CD4-positive, alpha-beta T cell treated with Interferon alpha-2 for 1 hour (primary cell): ENCODE results near the gene TVP23A.
"Not testable (repeated sequence)": the region's sequence is repeated elsewhere in the genome, so short reads cannot be mapped to it uniquely, and the experiment has no call there.

Experiments
- DNase-seq, 2 donors: peaks; one replicate each; pipeline ENCODE4 v3.0.0-alpha.2; 2020 to 2022

Gene TVP23A

GRCh38 chr16:10835281-10835931 lies 16.8 kb upstream of the TVP23A start:
- DNase-seq: no peak

GRCh38 chr16:10834766-10835165 lies 16.2 kb upstream of the TVP23A start:
- no peak for DNase-seq

- DNase-seq: no peak
Observed at GRCh38 chr16:10834130-10834529, 15.5 kb upstream of the TVP23A start.

GRCh38 chr16:10833271-10833670 lies 14.7 kb upstream of the TVP23A start:
- DNase-seq: no peak

- no peak for DNase-seq
Observed at GRCh38 chr16:10831894-10832886, 13.6 kb upstream of the TVP23A start.

DNA sequence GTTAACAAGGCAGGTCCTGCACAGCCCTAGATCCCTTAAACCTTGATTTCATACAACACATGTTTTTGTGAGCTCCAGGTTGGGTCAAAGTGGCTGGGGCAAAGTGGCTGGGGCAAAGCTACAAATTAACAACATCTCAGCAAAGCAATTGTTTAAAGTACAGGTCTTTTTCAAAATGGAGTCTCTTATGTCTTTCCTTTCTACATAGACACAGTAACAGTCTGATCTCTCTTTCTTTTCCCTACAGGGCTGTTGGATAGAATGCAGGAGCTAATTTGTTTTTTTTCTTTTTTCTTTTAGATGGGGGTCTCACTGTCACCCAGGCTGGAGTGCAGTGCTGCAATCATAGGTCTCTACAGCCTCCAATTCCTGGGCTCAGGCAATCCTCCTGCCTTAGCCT lies 11.6 kb upstream of the TVP23A start:
- not testable (repeated sequence) for DNase-seq

- DNase-seq: not testable (repeated sequence)
Observed at GRCh38 chr16:10829390-10830098, 10.9 kb upstream of the TVP23A start.

DNA sequence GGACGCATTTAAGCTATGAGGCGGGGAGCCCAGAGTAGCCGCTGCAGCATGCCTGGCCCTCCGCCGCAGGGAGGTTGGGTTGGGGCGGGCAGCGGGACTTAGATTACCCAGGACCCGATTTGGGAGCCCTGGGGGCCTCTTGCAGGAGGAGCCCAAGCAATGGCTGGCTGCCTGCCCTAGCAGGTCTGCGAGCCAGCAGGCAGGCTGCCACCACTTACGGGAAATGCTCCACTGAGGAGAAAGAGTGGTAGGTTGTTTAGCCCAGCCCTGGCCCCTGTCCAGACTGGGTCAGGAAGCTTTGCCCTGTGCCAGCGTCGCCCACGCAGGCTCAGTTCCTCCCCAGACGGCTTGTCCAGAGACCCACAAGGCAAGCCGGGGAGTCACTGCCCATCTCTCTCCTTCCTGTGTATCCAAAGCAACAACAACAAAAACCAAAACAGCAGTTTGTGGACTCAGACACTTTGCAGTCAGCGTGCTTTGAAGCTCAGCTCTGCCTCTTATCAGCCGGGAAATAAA lies 10.3 kb upstream of the TVP23A start:
- peak; percentile 20 to 70 for DNase-seq

DNA sequence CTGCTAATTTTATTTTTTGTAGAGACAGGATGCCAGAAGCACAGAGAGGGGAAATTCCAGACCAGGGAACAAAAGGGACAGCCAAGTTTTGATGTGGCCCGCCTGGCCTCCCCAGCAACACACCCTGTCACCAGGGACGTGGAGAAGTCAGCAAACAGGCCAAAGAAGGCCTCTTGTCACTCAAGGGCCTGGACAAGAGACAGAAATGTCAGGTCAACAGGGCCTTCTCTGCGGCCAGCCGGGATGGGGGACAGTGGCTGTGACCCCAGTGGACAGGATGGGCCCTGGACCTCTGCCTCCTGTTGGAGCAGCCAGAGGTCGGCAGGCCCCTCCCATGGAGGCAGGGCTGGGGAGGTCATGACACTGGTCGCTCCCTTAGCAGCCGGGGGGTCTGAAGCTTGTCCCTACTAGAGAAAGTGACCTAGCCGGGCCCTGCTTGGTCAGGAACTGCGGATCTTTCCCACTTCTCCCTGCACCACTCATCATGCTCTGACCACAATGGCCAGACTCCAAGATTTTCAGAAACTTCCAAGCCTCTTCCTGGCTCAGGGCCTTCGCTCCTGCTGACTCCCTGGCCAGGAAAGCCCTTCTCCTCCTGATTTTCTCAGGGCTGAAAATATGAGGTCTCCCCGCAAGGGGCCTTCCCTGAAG lies 9.2 kb upstream of the TVP23A start:
- DNase-seq: no peak

DNA sequence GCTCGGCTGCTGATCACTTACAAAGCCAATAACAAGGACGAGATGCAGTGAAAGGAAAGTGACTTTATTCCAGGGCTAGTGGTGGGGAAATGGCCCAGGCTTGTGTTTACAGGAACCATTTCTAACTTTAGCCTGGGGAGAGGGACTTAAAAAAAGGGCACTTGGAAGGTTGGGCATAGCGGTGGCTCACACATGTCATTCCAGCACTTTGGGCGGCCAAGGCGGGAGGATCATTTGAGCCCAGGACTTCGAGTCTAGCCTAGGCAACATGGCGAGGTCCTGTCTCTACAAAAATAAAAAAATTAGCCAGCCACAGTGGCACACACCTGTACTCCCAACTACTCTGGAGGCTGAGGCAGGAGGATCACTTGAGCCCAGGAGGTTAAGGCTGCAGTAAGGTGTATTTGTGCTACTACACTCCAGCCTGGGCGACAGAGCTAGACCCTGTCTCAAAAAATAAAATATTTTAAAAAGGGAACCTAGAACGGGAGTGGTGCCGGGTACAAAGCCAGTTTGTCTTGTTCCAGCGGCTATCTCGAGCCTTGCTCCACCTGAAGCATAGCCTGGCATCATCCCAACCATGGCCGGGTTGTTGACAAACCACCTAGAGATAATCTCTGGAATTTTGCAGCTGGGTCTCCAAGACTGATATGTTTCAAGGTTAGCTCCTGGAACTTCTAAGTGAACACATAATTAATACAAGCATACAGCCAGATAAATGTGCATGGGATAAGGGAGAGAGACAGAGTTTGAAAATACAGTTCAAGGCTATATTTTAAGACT lies 5.7 kb upstream of the TVP23A start:
- no peak for DNase-seq

DNA sequence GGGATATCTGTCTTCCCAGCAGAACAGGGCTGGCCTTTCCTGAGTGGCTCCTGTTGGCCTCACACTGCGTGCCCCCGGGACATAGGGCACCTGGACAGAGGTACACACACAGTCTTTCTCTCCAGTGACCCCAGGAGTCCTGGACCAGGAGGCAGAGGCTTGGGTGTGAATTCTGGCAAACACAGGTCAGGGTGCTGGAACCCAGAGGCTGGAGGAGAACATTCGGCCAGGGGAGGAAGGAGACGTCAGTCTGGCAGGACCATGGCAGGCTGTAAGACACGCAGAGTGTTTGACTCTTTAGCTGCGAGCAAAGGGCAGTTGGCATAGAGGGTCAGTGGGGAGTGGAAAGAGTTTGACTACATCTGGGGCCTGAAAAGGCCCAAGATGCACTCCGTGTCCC lies 4.1 kb upstream of the TVP23A start:
- no peak for DNase-seq

DNA sequence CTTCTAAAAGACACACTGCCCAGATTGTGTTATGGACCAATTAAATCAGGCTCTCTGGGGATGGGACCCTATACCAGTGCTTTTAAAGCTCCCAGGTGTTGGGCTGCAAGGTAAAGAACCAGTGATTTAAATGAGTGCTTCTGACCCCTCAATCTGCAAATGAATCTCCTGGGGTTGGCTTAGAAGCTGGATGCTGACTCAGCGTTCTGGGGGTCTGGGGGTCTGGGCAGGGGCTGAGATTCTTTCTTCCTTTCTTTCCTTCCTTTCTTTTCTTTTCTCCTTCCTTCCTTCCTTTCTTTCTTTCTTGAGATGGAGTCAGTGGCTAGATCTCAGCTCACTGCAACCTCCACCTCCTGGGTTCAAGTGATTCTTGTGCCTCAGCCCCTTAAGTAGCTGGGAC lies 2.0 kb upstream of the TVP23A start:
- DNase-seq: no peak

DNA sequence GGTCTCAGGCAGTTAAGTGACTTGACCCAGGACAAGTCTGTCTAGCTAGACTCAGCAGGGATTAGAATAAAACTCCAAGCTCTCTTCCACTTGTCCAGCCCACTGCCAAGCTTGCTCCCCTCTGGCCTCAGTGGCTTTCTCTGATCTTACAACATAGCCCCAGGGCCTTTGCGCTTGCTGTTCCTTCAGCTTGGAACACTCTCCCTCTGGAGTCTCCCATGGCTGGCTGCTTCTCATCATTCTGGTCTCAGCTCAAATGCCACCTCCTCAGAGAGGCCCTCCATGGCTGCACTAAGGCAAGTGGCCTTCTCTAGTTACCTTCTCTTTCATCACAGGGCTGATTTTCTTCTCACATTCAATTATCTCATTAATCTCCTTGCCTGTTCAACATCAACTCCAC lies 1.1 kb downstream of the TVP23A start:
- no peak for DNase-seq

- no peak for DNase-seq
Observed at GRCh38 chr16:10813099-10813455, 5.5 kb downstream of the TVP23A start.

GRCh38 chr16:10812312-10813098 lies 6.1 kb downstream of the TVP23A start:
- DNase-seq: no peak

DNA sequence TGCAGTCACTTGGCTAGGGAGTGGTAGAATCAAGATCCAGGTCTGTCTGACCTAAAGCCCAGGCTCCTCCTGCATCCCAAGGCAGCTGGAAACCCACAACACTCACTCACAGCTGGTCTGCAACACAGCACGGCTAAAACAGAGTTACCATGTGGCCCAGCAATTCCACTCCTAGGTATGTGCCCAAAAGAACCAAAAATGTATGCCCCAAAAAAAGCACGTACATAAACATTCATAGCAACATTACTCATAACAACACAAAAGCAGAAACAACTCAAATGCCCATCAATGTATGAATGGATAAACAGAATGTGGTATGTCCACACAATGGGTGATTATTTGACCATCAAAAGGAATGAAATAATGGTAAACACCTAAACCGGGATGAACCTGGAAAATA lies 8.9 kb downstream of the TVP23A start:
- DNase-seq: no peak

DNA sequence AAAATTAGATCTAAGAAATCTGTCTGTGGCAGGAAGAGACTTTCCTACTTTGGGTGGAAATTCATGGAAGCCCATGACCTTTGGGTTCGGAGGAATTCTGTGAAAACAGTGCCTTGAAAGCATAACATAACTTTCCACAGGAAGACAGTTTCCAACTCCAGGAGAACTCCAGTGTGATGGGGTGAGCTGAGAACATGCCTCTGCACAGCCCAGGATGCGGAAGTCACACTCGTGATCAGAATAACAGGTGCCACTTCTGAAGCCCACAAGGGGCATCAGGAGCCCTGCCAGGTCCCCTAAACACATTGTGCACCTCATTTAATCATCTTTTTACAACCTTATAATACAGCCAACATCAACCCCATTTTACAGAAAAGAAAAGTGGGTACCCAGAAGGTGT lies 9.7 kb downstream of the TVP23A start:
- DNase-seq: no peak

GRCh38 chr16:10808218-10808617 lies 10.4 kb downstream of the TVP23A start:
- no peak for DNase-seq

GRCh38 chr16:10806698-10807097 lies 11.9 kb downstream of the TVP23A start:
- DNase-seq: peak in 1 of 2 donors; percentile 3

DNA sequence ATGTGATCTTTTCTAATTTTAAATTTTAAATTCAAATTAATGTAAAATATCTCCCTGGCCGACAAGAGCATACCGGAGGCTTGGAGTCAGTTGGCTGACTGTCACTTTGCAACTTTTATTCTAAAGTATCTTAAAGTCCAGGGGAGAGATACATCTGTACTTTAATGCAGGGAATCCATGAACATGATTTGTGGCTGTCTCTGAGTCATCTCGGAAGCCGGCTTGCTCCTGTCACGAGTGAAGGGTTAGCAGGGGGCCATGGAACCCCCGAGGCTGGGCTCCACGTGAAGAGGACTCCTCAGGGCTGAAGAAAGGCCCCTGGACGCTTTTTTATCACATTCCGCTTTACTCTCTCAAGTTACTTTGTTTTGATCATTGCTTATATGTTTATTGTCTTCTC lies 13.3 kb downstream of the TVP23A start:
- DNase-seq: no peak

DNA sequence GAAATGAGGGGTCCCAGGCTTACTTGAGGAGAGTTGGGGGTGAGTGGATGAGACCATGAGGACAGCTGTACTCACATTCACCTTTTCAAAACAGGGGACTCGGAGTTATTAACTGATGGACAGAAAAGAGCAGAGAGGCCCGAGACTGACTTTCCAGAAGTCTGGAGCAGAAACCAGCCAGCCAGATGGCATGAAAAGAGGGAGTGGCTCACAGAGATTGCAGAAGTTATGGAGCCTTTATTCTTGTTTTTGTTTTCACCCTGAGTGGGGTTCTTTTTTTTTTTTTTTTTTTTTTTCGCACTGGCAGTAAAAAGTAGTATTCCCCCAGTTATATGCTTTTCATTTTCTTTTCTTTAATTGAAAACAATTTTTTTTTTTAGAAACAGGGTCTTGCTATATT lies 18.9 kb downstream of the TVP23A start:
- DNase-seq: no peak
